Activated T-helper 2 cell treated with anti-CD3 and anti-CD28 coated beads, Interferon-gamma antibody, Interleukin-2, Interleukin-4, amounts not matched to agents 10 μg/mL and 5 μg/mL and 100 μg/mL, durations not matched to agents 14 hours and 24 hours and 36 hours (primary cell): ENCODE measurements around the gene MEF2C. TPM values are rescaled to one million over a fixed set of nuclear protein-coding genes. Genes with fewer than 3 reads are reported as not detected.

Source experiments
- DNase-seq: peaks from one replicate; pipeline ENCODE4 v3.0.0; 2021; ENCODE audit warnings: low spot score
- H3K27ac Mint-ChIP-seq: one replicate; pipeline ENCODE4 v1.8.0; 2021; ENCODE audit warnings: mixed read lengths
- H3K27me3 Mint-ChIP-seq: one replicate; pipeline ENCODE4 v1.8.0; 2021; ENCODE audit warnings: low read depth, mixed read lengths
- H3K36me3 Mint-ChIP-seq: one replicate; pipeline ENCODE4 v1.8.0; 2021; ENCODE audit warnings: low read depth, mixed read lengths
- H3K4me1 Mint-ChIP-seq: one replicate; pipeline ENCODE4 v1.8.0; 2021; ENCODE audit warnings: low read depth, mixed read lengths
- H3K4me3 Mint-ChIP-seq: one replicate; pipeline ENCODE4 v1.8.0; 2021; ENCODE audit warnings: low read depth, mild to moderate bottlenecking, moderate library complexity, mixed read lengths
- H3K9me3 Mint-ChIP-seq: one replicate; pipeline ENCODE4 v1.8.0; 2021; ENCODE audit warnings: mixed read lengths
- intact Hi-C: fragments of 100-400 bp; cut with micrococcal nuclease; formaldehyde crosslinking; loops from one replicate; pipeline ENCODE4 v1.15.1; 2023
- total RNA-seq: library from RNA; stranded (reverse); gene quantifications from 2 replicates; pipeline ENCODE4 v1.2.3, GENCODE V29; 2022

The MEF2C gene
- total RNA-seq, 1 donor from 2014 or later: 0.25 TPM

- no peak overlapping the region for H3K27ac Mint-ChIP-seq
- H3K4me3 Mint-ChIP-seq: no peak overlapping the region
- H3K4me1 Mint-ChIP-seq: peaks cover 35% of the 10 kb centered on the region
- DNase-seq: no peak
- H3K27me3 Mint-ChIP-seq: peaks cover 15% of the 10 kb centered on the region
- no peaks in the 10 kb centered on the region for H3K36me3 Mint-ChIP-seq
- intact Hi-C loops: loop anchor here (5.0 kb wide), 1 partner anchor 482 kb away; no protein-coding TSS in a partner anchor
- no peaks in the 10 kb centered on the region for H3K9me3 Mint-ChIP-seq
These were observed 52.4 kb downstream of the MEF2C start for GRCh38 chr5:88830567-88830966.

DNA sequence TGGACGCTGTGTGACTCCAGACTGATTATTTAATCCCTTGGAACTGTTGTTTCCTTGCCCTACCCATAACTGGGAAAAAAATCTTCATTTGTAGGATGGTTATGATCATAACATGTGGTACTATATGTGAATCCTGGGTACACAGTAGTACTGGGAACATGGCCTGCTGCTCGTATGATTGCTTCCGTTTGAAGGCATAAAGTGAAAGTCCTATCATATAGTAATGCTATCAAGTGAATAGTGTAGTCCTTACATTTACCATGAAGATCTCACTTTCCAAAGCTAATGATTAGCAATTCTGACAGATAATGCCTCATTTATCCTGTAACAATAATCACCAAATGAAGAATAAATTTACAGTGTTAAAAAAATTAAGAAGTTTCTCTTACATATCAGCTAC lies 53.2 kb downstream of the MEF2C start:
- no peak overlapping the region for H3K27ac Mint-ChIP-seq

GRCh38 chr5:88829054-88829453 lies 53.9 kb downstream of the MEF2C start:
- no peaks in the 10 kb centered on the region for H3K9me3 Mint-ChIP-seq

More for the DNA sequence above, 53.2 kb downstream of the MEF2C start:
- Mint-ChIP-seq H3K4me1 (peaks cover 35% of the 10 kb centered on the region), H3K4me3 (no peak overlapping the region), H3K9me3 (no peaks in the 10 kb centered on the region), H3K27me3 (peaks cover 21% of the 10 kb centered on the region), H3K36me3 (no peaks in the 10 kb centered on the region)
- intact Hi-C loops: loop anchor here (2.0 to 5.0 kb wide), 4 partner anchors 42 to 483 kb away; partner anchors contain the start of gene MEF2C
- no peak for DNase-seq

DNA sequence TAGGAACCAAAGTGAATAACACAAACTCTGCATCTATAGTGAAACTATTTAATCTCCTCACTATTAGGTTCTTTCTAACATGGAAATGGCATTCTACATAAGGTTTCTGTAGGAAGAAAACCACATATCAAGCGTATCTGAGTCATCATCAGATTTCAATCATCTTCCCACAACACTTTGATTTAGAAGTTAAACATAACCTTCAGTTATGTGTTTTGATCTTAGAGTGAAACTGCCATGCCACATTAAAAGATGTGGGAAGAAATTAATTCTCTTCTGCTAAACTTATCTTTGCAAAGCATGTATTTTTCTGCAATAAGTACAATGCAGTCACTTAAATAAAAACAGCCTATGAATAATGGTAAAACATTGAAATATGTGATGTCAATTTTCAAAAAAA lies 55.0 kb downstream of the MEF2C start:
- intact Hi-C loops: loop anchor here (1.0 to 5.0 kb wide), 4 partner anchors 17 to 179 kb away; partner anchors contain the start of gene MEF2C
- Mint-ChIP-seq H3K36me3 (no peaks in the 10 kb centered on the region), H3K4me3 (no peak overlapping the region), H3K27me3 (peaks cover 25% of the 10 kb centered on the region), H3K27ac (no peak overlapping the region), H3K4me1 (peaks cover 30% of the 10 kb centered on the region), H3K9me3 (no peaks in the 10 kb centered on the region)
- DNase-seq: no peak

More at GRCh38 chr5:88829054-88829453, 53.9 kb downstream of the MEF2C start:
- intact Hi-C loops: loop anchor here (2.0 to 5.0 kb wide), 3 partner anchors 42 to 178 kb away; partner anchors contain the start of gene MEF2C
- Mint-ChIP-seq H3K27ac (no peak overlapping the region), H3K27me3 (peaks cover 21% of the 10 kb centered on the region), H3K4me1 (peaks cover 35% of the 10 kb centered on the region), H3K36me3 (no peaks in the 10 kb centered on the region), H3K4me3 (no peak overlapping the region)
- DNase-seq: no peak

DNA sequence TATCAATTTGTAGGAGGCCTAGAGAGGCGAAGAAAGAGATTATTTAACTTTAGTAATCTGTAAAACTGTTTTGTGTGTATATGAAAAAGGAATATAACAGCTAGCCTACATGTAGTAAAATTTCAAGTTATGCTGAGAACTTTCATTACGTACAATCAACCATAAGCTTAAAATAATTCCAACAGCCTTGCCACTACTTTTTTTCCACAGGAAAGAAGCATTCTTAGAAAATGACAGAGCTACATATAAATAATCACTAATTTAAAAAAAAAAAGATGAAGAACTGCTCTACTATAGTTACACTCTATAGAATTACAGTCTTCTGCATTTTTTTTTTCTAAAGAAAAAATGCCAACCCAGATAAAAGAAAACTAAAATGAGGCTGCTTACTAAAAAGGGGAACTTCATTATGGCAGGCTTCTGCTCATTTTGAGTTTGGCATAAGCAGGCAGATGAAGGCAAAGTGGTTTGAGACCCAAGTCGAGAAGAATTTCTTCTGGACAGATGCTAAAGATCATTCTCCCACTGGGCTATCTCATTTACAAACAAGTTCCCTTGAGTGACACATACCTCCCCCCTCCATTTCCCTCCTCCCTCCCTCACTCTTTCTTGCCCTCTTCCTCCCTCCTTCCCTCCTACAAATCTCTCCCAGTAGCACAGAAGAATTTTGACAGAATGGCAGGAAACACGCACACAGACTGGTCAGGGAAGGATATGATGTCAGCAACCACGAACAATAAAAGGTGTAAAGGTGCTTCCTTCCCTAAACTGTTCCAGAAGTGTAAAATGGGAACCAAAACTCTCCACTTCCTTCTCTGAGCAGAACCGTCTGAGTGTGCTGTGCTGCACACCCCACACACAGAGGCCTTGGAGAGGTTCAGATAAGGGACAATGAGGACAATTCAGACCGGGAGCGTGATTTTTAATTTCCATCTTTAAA lies 56.1 kb downstream of the MEF2C start:
- Mint-ChIP-seq H3K27me3 (peaks cover 29% of the 10 kb centered on the region), H3K36me3 (no peaks in the 10 kb centered on the region), H3K27ac (peak overlapping the region; percentile 68), H3K9me3 (no peaks in the 10 kb centered on the region), H3K4me1 (peaks cover 30% of the 10 kb centered on the region), H3K4me3 (no peak overlapping the region)
- intact Hi-C loops: loop anchor here (5.0 kb wide), 2 partner anchors 40 to 55 kb away; partner anchors contain the start of gene MEF2C
- DNase-seq: no peak

DNA sequence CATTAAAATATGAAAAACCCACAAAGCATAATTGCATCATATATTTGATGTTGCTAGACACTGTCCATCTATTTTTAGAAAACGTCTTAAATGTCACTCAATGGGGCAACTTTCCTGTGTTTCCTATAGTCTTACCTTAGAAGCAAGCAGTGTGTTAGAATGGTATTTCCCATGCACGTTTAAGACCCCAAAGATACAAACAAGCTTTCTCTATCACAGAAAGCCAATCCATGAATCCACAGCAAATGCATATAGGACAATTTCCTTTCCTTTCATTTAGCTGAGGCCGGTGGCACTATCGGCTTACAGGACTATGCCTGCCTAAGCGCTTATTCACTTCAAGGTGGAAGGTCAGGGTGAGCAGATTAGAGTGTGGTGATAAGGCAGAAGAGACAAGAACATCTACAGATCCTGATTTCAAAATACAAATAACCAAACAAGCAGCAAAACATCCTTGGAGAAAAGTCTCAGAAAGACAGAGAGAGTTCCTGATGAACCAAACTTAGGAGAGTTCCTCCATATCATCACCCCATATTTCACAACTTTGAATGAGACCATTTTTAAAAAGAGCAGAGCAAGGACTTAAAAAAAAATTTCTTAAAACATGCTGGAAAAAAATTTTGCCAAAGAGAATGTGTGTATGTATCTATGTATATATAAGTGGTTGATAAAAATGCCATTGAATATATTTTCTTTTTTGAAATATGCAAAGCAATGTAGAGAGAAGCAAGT lies 57.2 kb downstream of the MEF2C start:
- DNase-seq: no peak
- Mint-ChIP-seq H3K36me3 (no peaks in the 10 kb centered on the region), H3K4me3 (no peak overlapping the region), H3K27ac (no peak overlapping the region), H3K9me3 (no peaks in the 10 kb centered on the region), H3K27me3 (peaks cover 22% of the 10 kb centered on the region), H3K4me1 (peaks cover 30% of the 10 kb centered on the region)
- intact Hi-C loops: loop anchor here (5.0 kb wide), 2 partner anchors 38 to 57 kb away; partner anchors contain the start of gene MEF2C

GRCh38 chr5:88824892-88825583 lies 57.9 kb downstream of the MEF2C start:
- intact Hi-C loops: loop anchor here (5.0 kb wide), 2 partner anchors 38 to 57 kb away; partner anchors contain the start of gene MEF2C

DNA sequence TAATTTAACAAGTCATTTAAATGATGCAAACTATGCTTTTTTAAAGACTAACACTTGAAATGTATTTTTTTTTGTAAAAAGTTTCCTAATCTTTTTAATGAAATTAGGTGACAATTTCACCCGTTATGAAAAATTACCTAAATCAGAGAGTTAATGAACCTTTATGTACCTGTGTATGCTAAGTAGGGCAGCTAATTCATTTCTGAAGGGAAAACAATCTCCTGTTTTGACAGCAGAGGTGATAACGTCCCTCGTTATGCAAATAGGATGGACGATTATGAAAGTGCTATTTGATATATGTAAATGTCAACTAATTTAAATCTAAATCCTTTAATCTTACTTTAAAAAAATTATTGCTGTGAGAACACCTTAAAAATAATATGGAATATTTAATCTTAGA lies 58.8 kb downstream of the MEF2C start:
- no peak overlapping the region for H3K4me3 Mint-ChIP-seq
- intact Hi-C loops: no loop called here
- H3K4me1 Mint-ChIP-seq: peaks cover 22% of the 10 kb centered on the region
- H3K9me3 Mint-ChIP-seq: no peaks in the 10 kb centered on the region
- H3K27ac Mint-ChIP-seq: no peak overlapping the region
- peaks cover 22% of the 10 kb centered on the region for H3K27me3 Mint-ChIP-seq
- DNase-seq: no peak
- no peaks in the 10 kb centered on the region for H3K36me3 Mint-ChIP-seq

More at GRCh38 chr5:88824892-88825583, 57.9 kb downstream of the MEF2C start:
- H3K27me3 Mint-ChIP-seq: peaks cover 22% of the 10 kb centered on the region
- peaks cover 30% of the 10 kb centered on the region for H3K4me1 Mint-ChIP-seq
- no peaks in the 10 kb centered on the region for H3K36me3 Mint-ChIP-seq
- no peak overlapping the region for H3K27ac Mint-ChIP-seq
- no peak overlapping the region for H3K4me3 Mint-ChIP-seq
- DNase-seq: no peak
- no peaks in the 10 kb centered on the region for H3K9me3 Mint-ChIP-seq

GRCh38 chr5:88823201-88823600 lies 59.8 kb downstream of the MEF2C start:
- Mint-ChIP-seq H3K27ac (no peak overlapping the region), H3K9me3 (no peaks in the 10 kb centered on the region), H3K27me3 (peaks cover 27% of the 10 kb centered on the region), H3K4me3 (no peak overlapping the region), H3K4me1 (peaks cover 15% of the 10 kb centered on the region), H3K36me3 (no peaks in the 10 kb centered on the region)
- no peak for DNase-seq
- intact Hi-C loops: no loop called here

- H3K9me3 Mint-ChIP-seq: no peaks in the 10 kb centered on the region
These were observed 61.8 kb downstream of the MEF2C start for GRCh38 chr5:88821161-88821560.

DNA sequence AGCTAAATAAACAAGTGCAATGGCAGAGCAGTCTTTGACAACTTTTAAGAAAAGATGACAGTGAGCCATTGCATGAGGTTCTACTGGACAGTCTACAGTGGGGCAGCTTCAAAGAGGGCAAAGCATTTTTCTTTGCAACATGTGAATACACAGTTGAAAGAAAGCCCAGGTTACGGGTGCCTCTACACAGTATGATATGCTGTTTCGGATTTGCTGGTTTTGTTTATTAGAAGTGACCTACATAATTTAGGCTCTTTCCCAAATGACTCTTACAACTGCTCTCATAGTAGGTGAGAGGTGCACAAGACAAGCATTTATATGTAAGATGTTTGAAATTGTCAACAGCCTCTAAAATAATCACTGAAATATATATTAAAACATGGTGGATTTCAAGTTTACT lies 62.4 kb downstream of the MEF2C start:
- no peak overlapping the region for H3K27ac Mint-ChIP-seq
- peaks cover 26% of the 10 kb centered on the region for H3K27me3 Mint-ChIP-seq
- no peaks in the 10 kb centered on the region for H3K36me3 Mint-ChIP-seq
- no peaks in the 10 kb centered on the region for H3K9me3 Mint-ChIP-seq
- H3K4me1 Mint-ChIP-seq: no peaks in the 10 kb centered on the region
- no peak for DNase-seq
- H3K4me3 Mint-ChIP-seq: no peak overlapping the region
- intact Hi-C loops: no loop called here

More at GRCh38 chr5:88821161-88821560, 61.8 kb downstream of the MEF2C start:
- Mint-ChIP-seq H3K4me3 (no peak overlapping the region), H3K36me3 (no peaks in the 10 kb centered on the region), H3K27me3 (peaks cover 27% of the 10 kb centered on the region), H3K27ac (no peak overlapping the region), H3K4me1 (no peaks in the 10 kb centered on the region)
- no peak for DNase-seq
- intact Hi-C loops: no loop called here

DNA sequence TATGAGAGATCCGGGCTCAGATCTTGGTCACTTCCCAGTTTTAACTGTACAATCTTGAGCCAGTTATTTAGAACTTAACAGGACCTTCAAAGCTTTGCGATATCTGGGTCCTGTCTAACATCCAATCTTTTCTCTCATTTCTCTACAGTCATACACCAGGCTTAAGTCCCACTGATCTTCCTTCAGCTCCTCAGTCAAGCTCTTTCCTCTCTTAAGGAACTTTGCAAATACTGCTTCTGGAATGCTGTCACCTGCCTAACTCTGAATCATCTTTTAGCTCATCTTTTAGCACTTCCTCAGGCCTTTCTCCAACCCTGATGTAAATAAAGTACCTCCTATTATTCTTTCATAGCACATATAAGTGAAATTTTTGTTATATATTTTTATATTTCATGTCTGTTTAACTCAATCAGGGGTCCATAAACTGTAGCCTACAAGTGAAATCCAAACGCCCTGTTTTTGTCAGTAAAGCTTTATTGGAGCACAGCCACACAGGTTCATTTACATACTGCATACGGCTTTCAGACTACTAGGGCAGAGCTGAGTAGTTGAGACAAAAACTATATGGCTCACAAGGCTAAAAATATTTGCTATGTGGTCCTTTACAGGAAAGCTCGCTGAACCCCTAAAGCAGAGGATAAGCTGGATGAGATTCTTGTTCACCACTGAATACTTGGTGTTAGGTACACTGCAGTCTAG lies 63.5 kb downstream of the MEF2C start:
- Mint-ChIP-seq H3K9me3 (no peaks in the 10 kb centered on the region), H3K27ac (no peak overlapping the region), H3K36me3 (no peaks in the 10 kb centered on the region), H3K4me1 (no peaks in the 10 kb centered on the region), H3K27me3 (peaks cover 17% of the 10 kb centered on the region), H3K4me3 (no peak overlapping the region)
- DNase-seq: no peak
- intact Hi-C loops: no loop called here
